HEK293T (cell line): ENCODE measurements around the gene LCK.

Experiments
- BHLHE40 ChIP-seq: fragments of 450-650 bp; IDR thresholded peaks from 2 replicates; pipeline ENCODE4 v1.6.1; 2016; ENCODE audit warnings: mild to moderate bottlenecking, moderate library complexity, borderline replicate concordance
- ELF4 ChIP-seq: fragments of 450-650 bp; IDR thresholded peaks from 2 replicates; pipeline ENCODE4 v1.6.1; 2017; ENCODE audit warnings: antibody characterized with exemption
- FOXA1 ChIP-seq: fragments of 450-650 bp; IDR thresholded peaks from 2 replicates; pipeline ENCODE4 v1.6.1; 2016; ENCODE audit warnings: mild to moderate bottlenecking
- FOXK2 ChIP-seq: fragments of 450-650 bp; IDR thresholded peaks from 2 replicates; pipeline ENCODE4 v1.6.1; 2016; ENCODE audit warnings: mild to moderate bottlenecking
- FOXM1 ChIP-seq: fragments of 450-650 bp; IDR thresholded peaks from 2 replicates; pipeline ENCODE4 v1.6.1; 2017; ENCODE audit warnings: mild to moderate bottlenecking, borderline replicate concordance
- LEF1 ChIP-seq: fragments of 450-650 bp; IDR thresholded peaks from 2 replicates; pipeline ENCODE4 v1.6.1; 2017; ENCODE audit warnings: mild to moderate bottlenecking, borderline replicate concordance
- SP1 ChIP-seq: fragments of 450-650 bp; IDR thresholded peaks from 2 replicates; pipeline ENCODE4 v1.6.1; 2017

GRCh38 chr1:32291145-32291707, 40.2 kb downstream of the LCK start:
- TF ChIP-seq ELF4 (no peak), LEF1 (no peak), FOXK2 (no peak), SP1 (no peak), FOXM1 (no peak), BHLHE40 (no peak), FOXA1 (no peak)
